BLaER1 treated with 17β-estradiol and CSF1 and Interleukin-3, amounts not matched to agents 10 nM and 100 nM (cell line): ENCODE results near the gene SNX19.
A peak's percentile ranks its signal among the peaks of the same experiment; 100 is the strongest.

Source experiments
- H3K27ac ChIP-seq, 11 experiments: shearing (Covaris generic); formaldehyde crosslinking; 2 replicates each; pipeline ENCODE4 v1.8.1; 2022
- H3K27me3 ChIP-seq, 11 experiments: shearing (Covaris generic); formaldehyde crosslinking; 2 replicates each; pipeline ENCODE4 v1.8.1; 2022
- H3K36me3 ChIP-seq, 11 experiments: shearing (Covaris generic); formaldehyde crosslinking; 2 replicates each; pipeline ENCODE4 v1.8.1; 2022
- H3K4me1 ChIP-seq, 10 experiments: shearing (Covaris generic); formaldehyde crosslinking; 2 replicates each; pipeline ENCODE4 v1.8.1; 2022
- H3K4me2 ChIP-seq, 11 experiments: shearing (Covaris generic); formaldehyde crosslinking; 2 replicates each; pipeline ENCODE4 v1.8.1; 2022
- H3K4me3 ChIP-seq, 10 experiments: shearing (Covaris generic); formaldehyde crosslinking; 2 replicates each; pipeline ENCODE4 v1.8.1; 2022
- H3K9ac ChIP-seq, 11 experiments: shearing (Covaris generic); formaldehyde crosslinking; 2 replicates each; pipeline ENCODE4 v1.8.1; 2022
- H3K9me3 ChIP-seq, 11 experiments: shearing (Covaris generic); formaldehyde crosslinking; replicated peaks in 1 of 11; 2 replicates each; pipeline ENCODE4 v1.8.1; 2022
- H4K20me1 ChIP-seq, 11 experiments: shearing (Covaris generic); formaldehyde crosslinking; 2 replicates each; pipeline ENCODE4 v1.8.1; 2022
- Cebpa-rat ChIP-seq, 11 experiments: shearing (Covaris generic); IDR thresholded peaks; 2 replicates each; pipeline ENCODE4 v1.8.1; 2022

SNX19 gene

GRCh38 chr11:130897262-130898182, 18.8 kb downstream of the SNX19 start:
- no peak for TF ChIP-seq Cebpa-rat (IDR thresholded peaks at IDR 0.05)
- peaks cover 96 to 100% (median 99%) of the 10 kb centered on the region in 11 experiments for H3K36me3 ChIP-seq
- H3K9ac ChIP-seq = no peak overlapping the region
- H3K9me3 ChIP-seq = no peaks in the 10 kb centered on the region
- peaks cover 7 to 63% (median 32%) of the 10 kb centered on the region in 11 experiments; a peak in 19 of 22 replicates for H4K20me1 ChIP-seq
- no peak overlapping the region for H3K4me3 ChIP-seq
- no peak overlapping the region for H3K27ac ChIP-seq
- no peaks in the 10 kb centered on the region for H3K4me1 ChIP-seq
- H3K4me2 ChIP-seq = no peak overlapping the region
- no peaks in the 10 kb centered on the region for H3K27me3 ChIP-seq

GRCh38 chr11:130894322-130895025, 21.8 kb downstream of the SNX19 start:
- TF ChIP-seq Cebpa-rat (IDR thresholded peaks at IDR 0.05) = no peak
- Histone ChIP-seq H3K4me2 (no peak overlapping the region), H3K36me3 (peaks cover 85 to 99% (median 92%) of the 10 kb centered on the region in 11 experiments), H3K27me3 (no peaks in the 10 kb centered on the region), H3K9me3 (no peaks in the 10 kb centered on the region), H3K4me1 (no peaks in the 10 kb centered on the region), H3K27ac (no peak overlapping the region), H3K4me3 (no peak overlapping the region), H3K9ac (no peak overlapping the region), H4K20me1 (peaks cover 7 to 60% (median 32%) of the 10 kb centered on the region in 11 experiments; a peak in 18 of 22 replicates)

- Histone ChIP-seq H3K4me1 (no peaks in the 10 kb centered on the region), H3K36me3 (peaks cover 69 to 99% (median 91%) of the 10 kb centered on the region in 11 experiments), H3K4me3 (no peak overlapping the region), H3K27me3 (no peaks in the 10 kb centered on the region), H3K9me3 (no peaks in the 10 kb centered on the region), H3K9ac (no peak overlapping the region), H3K4me2 (no peak overlapping the region), H4K20me1 (peaks cover 7 to 47% (median 26%) of the 10 kb centered on the region in 11 experiments; a peak in 18 of 22 replicates), H3K27ac (no peak overlapping the region)
- no peak for TF ChIP-seq Cebpa-rat (IDR thresholded peaks at IDR 0.05)
Observed at GRCh38 chr11:130892861-130893260, 23.4 kb downstream of the SNX19 start.

- Histone ChIP-seq H3K4me3 (no peak overlapping the region), H3K9ac (peak overlapping the region in 1 of 11 experiments; percentile 38; a peak in 1 of 22 replicates), H3K27ac (no peak overlapping the region), H3K4me1 (0 out of 20 replicates have a peak, but pooled peaks cover 0 to 7% (median 0%) of the 10 kb centered on the region in 10 experiments), H3K9me3 (no peaks in the 10 kb centered on the region), H4K20me1 (peaks cover 7 to 32% (median 21%) of the 10 kb centered on the region in 11 experiments; a peak in 18 of 22 replicates), H3K27me3 (no peaks in the 10 kb centered on the region), H3K36me3 (peaks cover 60 to 99% (median 89%) of the 10 kb centered on the region in 11 experiments), H3K4me2 (no peak overlapping the region)
- no peak for TF ChIP-seq Cebpa-rat (IDR thresholded peaks at IDR 0.05)
Observed at GRCh38 chr11:130891326-130891725, 25.0 kb downstream of the SNX19 start.

- no peak overlapping the region for H3K4me2 ChIP-seq
- no peak overlapping the region for H3K9ac ChIP-seq
- H3K36me3 ChIP-seq = peaks cover 63 to 99% (median 89%) of the 10 kb centered on the region in 11 experiments
- H4K20me1 ChIP-seq = peaks cover 4 to 22% (median 11%) of the 10 kb centered on the region in 11 experiments; a peak in 16 of 22 replicates
- H3K4me1 ChIP-seq = 0 out of 20 replicates have a peak, but pooled peaks cover 0 to 7% (median 0%) of the 10 kb centered on the region in 10 experiments
- TF ChIP-seq Cebpa-rat (IDR thresholded peaks at IDR 0.05) = no peak
- no peaks in the 10 kb centered on the region for H3K27me3 ChIP-seq
- no peak overlapping the region for H3K27ac ChIP-seq
- H3K9me3 ChIP-seq = no peaks in the 10 kb centered on the region
- no peak overlapping the region for H3K4me3 ChIP-seq
Observed at GRCh38 chr11:130890039-130890745, 26.1 kb downstream of the SNX19 start.

- Histone ChIP-seq H3K4me1 (0 out of 20 replicates have a peak, but pooled peaks cover 0 to 7% (median 0%) of the 10 kb centered on the region in 10 experiments), H3K27me3 (no peaks in the 10 kb centered on the region), H3K4me3 (no peak overlapping the region), H3K36me3 (peaks cover 57 to 100% (median 88%) of the 10 kb centered on the region in 11 experiments), H3K27ac (no peak overlapping the region), H4K20me1 (peaks cover 0 to 13% (median 4%) of the 10 kb centered on the region in 11 experiments; a peak in 7 of 22 replicates), H3K9me3 (no peaks in the 10 kb centered on the region), H3K9ac (no peak overlapping the region), H3K4me2 (no peak overlapping the region)
- TF ChIP-seq Cebpa-rat (IDR thresholded peaks at IDR 0.05) = no peak
Observed at GRCh38 chr11:130888790-130889189, 27.5 kb downstream of the SNX19 start.

GRCh38 chr11:130886704-130887103, 29.6 kb downstream of the SNX19 start:
- Histone ChIP-seq H3K4me2 (no peak overlapping the region), H4K20me1 (peaks cover 0 to 8% (median 0%) of the 10 kb centered on the region in 11 experiments; a peak in 2 of 22 replicates), H3K4me3 (no peak overlapping the region), H3K9me3 (no peaks in the 10 kb centered on the region), H3K36me3 (peaks cover 56 to 100% (median 91%) of the 10 kb centered on the region in 11 experiments), H3K9ac (no peak overlapping the region), H3K27ac (no peak overlapping the region), H3K4me1 (peaks cover 0 to 18% (median 9%) of the 10 kb centered on the region in 10 experiments; a peak in 10 of 20 replicates), H3K27me3 (no peaks in the 10 kb centered on the region)
- TF ChIP-seq Cebpa-rat (IDR thresholded peaks at IDR 0.05) = no peak

- H3K36me3 ChIP-seq = peaks cover 87 to 100% (median 97%) of the 10 kb centered on the region in 11 experiments
- H3K9ac ChIP-seq = no peak overlapping the region
Observed at GRCh38 chr11:130882138-130882551, 34.1 kb downstream of the SNX19 start.

More at GRCh38 chr11:130882138-130882551, 34.1 kb downstream of the SNX19 start:
- 0 out of 22 replicates have a peak, but pooled peaks cover 0 to 8% (median 0%) of the 10 kb centered on the region in 11 experiments for H4K20me1 ChIP-seq
- TF ChIP-seq Cebpa-rat (IDR thresholded peaks at IDR 0.05) = no peak
- H3K4me3 ChIP-seq = no peak overlapping the region
- H3K4me1 ChIP-seq = peaks cover 0 to 16% (median 9%) of the 10 kb centered on the region in 10 experiments; a peak in 10 of 20 replicates
- no peaks in the 10 kb centered on the region; a peak in 1 of 22 replicates for H3K27me3 ChIP-seq
- no peaks in the 10 kb centered on the region for H3K9me3 ChIP-seq
- no peak overlapping the region for H3K27ac ChIP-seq
- H3K4me2 ChIP-seq = peak overlapping the region in 5 of 11 experiments; percentile 14 to 56 (median 41); a peak in 8 of 22 replicates
